ENCODE data around the gene RPL34. TPM values are rescaled to one million over a fixed set of nuclear protein-coding genes. Genes with fewer than 3 reads are reported as not detected.
"Not testable (repeated sequence)": the region's sequence is repeated elsewhere in the genome, so short reads cannot be mapped to it uniquely, and the experiment has no call there.

Gene RPL34
- 747 TPM for total RNA-seq
- long read RNA-seq, transcript RPL34-206 (2 exons, 629 nt): minor isoform, 28 of 287 reads
- long read RNA-seq, transcript RPL34-202 (5 exons, 441 nt): major isoform, 209 of 287 reads
- long read RNA-seq, partial matches to known transcripts: 43 of 287 reads
- long read RNA-seq, other reads (novel, unspliced or antisense): 5 of 287 reads

DNA sequence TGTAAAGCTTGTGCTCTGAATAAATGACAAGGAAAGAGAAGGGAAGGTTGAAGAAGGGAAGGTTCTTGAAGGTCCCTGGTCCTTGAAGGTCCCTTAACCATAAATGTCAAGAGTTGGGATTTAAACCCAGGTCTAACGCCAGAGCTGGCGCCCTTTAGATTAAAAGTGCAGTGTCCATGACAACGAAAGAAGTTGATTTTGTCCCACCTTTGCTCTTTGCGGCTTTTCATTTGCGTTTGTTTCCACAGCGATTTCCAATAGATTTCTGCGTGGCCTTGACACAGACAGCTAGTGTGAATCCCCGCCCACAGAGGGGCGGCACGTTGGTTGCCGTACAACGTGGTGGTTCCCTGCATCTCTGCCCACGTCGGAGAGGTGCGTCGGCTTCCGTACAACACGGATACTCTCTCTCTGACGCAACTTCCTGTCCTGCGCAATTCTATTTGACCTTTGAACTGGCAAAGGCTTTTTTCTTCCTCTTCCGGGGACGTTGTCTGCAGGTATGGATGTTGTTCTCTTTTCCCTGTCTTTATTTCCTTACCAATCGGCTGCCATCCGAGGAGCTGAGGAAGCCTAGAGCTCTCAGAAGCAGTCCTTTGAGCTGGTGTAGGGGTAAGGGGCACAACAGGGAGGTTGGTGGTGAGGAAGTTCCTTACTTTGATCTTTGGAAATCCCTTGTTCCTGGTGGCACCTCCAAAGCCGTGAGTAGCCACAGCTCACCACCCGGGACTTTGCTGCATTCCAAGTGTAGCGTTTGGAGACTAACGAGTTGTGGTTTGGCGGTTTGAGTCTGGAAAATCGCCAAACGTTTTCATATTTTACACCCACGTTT lies at the start of gene RPL34:
TSS of gene RPL34 (plus strand) at position 476 of the 832 bp plus-strand sequence. CDS start 1,384 bp downstream, outside the sequence.
- ATAC-seq (peak; percentile 100), DNase-seq (ENCODE audit: missing footprints) (peak; percentile 99)
- intact Hi-C loops (cut with DNase I): loop anchor here (1.0 kb wide), 1 partner anchor 30 kb away; the partner anchor contains the start of gene OSTC

DNA sequence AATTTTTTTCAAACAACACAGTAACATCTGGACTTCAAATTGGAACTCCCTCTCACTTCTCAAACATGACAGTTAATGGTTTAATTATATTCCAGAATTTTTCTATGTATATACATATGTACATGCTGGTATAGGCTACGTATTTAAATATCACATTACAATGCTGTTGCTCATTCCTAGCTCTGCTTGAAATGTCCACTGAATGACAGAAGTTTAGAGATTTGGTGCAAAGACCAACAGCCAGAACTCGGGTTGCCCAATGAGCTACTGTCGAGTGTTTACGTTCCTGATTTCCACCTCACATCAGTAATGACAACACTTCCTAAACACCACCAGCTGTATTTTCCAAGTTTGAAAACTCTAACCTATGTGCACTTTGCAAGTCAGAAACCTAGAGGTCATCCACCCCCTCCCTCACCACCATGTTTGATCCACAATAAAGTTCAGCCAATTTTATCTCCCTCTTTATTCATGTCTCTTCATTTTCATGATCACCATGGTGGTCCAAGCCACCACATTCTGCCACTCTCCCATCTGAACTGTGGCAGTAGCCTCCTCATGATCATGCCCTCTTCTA lies 49.3 kb upstream of the RPL34 start:
- DNase-seq (ENCODE audit: missing footprints) (no peak), ATAC-seq (no peak)
- intact Hi-C loops (cut with DNase I): loop anchor here (2.0 to 5.0 kb wide), 2 partner anchors 509 to 548 kb away; no protein-coding TSS in a partner anchor

DNA sequence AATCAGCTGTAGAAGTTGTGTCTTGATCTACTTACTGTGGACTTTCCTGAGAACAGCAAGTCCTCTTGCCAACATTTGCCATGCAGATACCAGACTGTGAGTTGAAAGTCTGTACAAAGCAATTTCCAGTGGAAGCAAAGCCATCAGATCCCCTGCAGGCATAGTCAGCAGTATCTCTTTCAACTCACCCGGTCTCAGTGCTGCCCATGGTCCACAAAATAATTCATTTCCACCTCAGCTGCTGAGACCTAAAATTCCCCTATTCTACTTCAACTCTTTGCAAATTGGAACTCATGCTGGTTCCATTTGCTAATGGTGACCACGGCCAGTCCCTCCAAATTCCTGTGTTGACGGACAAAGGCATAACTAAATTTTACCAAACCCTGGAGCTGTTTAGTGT lies 46.0 kb upstream of the RPL34 start:
- DNase-seq (ENCODE audit: missing footprints) (no peak), ATAC-seq (no peak)
- intact Hi-C loops (cut with DNase I): loop anchor here (5.0 kb wide), 1 partner anchor 512 kb away; no protein-coding TSS in a partner anchor

DNA sequence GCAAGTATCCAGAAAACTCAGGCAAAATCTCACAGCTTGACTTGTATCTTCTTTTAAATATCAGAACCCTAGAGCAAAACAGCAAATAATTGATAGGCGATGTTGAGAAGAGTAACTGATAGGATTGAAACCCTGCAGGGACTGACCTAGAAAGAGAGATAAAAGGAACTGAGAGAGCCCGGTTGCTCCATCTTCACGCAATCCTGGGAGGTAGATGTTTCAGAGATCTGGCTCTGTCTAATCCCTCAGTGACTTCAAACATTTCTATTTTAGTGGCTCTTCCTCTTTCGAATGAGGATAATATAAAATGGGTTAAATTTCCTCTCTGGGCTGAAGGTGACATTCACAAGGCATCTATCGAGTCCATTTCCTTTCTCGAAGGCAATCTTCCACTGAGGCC lies 39.3 kb upstream of the RPL34 start:
- intact Hi-C loops (cut with DNase I): no loop called here

DNA sequence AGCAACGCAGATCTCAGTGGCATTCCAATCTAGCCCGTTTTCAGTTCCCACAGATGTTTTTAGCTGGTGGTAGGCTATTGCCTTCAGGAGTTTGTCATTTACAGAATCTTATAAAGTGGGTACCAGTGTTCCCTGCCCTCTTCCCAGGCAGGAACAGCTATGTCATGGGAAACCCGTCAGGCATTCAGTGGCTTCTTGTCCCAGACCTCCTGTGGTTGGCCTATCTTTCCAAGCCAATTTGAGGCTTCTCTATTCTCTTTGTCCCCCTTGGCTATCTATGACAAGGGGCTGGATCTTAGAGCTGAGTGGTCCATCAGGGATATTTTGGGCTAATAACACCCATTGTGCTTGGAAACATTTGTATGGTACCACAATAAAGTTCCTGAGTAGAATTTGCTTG lies 33.6 kb upstream of the RPL34 start:
- intact Hi-C loops (cut with DNase I): no loop called here
- no peak for ATAC-seq
- DNase-seq (ENCODE audit: missing footprints): no peak

More for the DNA sequence above, 39.3 kb upstream of the RPL34 start:
- ATAC-seq (no peak), DNase-seq (ENCODE audit: missing footprints) (no peak)

DNA sequence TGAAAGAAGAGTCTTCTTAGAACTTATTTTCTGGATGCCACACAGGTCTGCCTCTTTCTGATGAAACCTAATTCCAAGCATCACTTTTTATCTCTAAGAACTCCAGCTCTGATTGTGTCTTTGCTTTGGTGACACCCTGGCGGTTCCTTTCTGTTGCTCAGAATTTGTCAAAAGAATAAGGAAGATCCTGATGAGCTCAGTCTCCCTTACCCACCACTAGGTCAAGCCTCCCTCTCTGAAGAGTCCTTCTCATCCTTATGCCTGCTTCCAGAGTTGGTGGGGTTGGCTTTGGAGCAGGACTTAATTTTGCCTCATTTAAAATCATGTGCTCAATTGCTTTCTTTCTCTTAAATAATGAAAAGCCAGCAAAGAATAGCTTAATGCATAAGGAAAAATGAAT lies 31.5 kb upstream of the RPL34 start:
- DNase-seq (ENCODE audit: missing footprints): no peak
- intact Hi-C loops (cut with DNase I): no loop called here
- ATAC-seq: no peak

DNA sequence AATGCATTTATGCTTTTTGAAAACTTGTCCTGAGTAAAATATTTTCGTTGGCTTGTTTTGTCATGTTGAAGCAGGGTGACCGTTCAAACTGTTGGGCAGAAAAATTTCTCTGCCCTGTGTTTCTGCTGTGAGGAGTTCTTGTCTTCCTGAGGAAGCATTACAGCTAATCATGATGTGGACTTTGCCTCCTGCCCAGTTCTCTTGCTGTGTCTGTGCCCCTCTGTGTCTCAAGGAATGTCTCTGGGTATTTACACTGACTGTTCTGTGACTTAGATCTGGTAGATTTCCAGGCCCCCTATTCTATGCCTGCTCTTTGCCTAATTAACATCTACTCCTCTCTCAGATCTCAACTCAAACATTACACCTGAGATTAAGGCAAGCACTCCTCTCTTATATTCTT lies 30.4 kb upstream of the RPL34 start:
- intact Hi-C loops (cut with DNase I): no loop called here
- DNase-seq (ENCODE audit: missing footprints): no peak
- ATAC-seq: no peak

DNA sequence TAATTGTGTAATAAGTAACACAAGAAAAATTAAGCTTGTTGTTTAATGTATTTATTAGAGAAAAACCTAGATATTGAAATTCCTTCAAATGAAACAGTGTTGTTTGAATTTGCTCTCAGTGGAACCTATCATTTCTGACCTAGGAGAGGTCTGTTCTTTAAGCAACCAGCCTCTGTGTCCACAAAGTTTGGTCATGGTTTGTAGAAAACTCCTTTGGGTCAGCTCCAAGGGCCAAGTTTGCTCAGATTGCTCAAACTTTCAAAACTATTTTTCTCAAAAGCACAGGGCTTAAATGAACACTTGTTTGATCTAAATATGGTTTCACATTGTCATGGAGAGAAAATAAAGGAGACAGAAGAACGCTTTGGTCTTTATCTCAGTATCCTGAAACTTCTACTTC lies 29.6 kb upstream of the RPL34 start:
- intact Hi-C loops (cut with DNase I): no loop called here
- DNase-seq (ENCODE audit: missing footprints) (no peak), ATAC-seq (no peak)

DNA sequence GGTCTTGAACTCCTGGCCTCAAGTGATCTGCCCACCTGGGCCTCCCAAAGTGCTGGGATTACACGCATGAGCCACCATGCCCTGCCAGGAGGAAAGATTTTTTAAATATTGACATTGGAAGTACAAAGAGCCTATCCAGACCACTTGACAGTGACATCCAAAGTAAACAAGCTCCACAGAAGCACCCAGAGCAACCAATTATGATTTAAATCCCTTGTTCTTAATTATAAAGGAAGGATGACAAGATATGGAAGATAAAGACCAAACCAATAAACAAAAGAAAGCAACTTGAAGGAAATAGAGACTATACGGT lies 27.7 kb upstream of the RPL34 start:
- DNase-seq (ENCODE audit: missing footprints): no peak
- intact Hi-C loops (cut with DNase I): no loop called here
- ATAC-seq: no peak

DNA sequence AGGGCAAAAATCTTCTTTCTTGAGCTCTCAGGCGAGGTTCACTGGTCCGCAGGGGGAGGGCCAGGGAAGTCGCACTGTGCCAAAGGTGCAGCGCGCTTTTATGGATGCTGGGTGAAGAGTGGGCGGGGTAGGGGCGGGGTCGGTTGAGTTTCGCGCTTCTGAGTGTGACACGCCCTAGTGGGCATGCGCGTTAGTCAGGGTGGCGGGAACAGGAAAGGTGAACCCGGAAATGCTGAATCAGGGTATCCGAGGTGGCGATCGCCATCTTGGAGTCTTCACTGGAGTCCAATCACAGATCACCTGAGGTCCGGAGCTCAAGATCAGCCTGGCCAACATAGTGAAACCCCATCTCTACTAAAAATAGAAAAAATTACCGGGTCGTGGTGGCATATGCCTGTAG lies 26.1 kb upstream of the RPL34 start:
- ATAC-seq; DNase-seq (ENCODE audit: missing footprints); intact Hi-C loops (cut with DNase I): not testable (repeated sequence)

DNA sequence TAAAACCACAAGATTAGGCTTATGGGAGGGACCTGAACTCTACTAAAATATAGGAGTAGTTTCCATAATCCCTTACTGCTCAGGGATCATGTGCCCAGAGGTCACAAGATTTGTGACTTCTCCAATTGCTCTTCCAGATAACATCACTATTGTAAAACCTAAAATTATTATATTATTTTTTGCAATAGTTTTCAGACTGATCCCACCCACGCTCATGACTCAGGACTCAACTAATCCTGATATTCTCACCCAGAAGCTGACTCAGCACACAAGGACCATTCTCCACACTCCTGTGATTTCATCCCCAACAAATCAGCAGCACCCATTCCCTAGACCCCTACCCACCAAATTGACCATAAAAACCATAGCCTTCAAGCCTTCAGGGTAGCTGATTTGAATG lies 24.0 kb upstream of the RPL34 start:
- ATAC-seq: no peak
- intact Hi-C loops (cut with DNase I): no loop called here

DNA sequence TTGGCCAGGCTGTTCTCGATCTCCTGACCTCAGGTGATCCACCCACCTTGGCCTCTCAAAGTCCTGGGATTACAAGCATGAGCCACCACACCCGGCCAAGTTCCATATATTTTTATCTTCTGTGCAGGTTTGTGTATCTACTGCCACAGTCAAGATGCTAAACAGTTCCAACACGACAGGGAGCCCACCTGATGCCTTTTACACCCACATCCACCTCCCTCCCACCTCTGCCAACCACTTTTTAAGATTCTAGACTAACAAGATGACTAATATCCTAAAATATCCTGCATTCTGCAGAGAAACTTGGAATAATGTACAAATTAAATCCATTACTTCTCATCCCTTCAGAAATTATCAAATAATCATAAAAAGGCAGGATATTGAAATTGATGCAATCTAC lies 19.3 kb upstream of the RPL34 start:
- DNase-seq (ENCODE audit: missing footprints) (no peak), ATAC-seq (no peak)
- intact Hi-C loops (cut with DNase I): no loop called here

More for the DNA sequence above, 24.0 kb upstream of the RPL34 start:
- no peak for DNase-seq (ENCODE audit: missing footprints)

DNA sequence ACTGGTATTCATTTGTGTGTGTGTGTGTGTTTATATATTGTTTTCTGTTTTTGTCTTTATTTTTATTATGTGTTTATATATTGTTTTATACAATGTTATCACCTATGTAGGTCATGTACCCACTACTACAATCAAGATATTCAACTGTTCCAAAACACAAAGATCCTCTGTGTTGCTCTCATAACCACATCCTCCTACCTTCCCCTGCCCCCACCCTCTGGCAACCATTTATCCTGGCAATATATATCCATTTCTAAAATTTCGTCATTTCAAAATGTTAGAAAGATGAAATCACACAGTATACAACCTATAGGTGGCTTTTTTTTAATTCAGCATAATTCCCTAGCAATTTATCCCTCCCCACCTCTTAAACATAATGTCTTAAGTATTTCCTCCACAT lies 18.8 kb upstream of the RPL34 start:
- no peak for ATAC-seq
- no peak for DNase-seq (ENCODE audit: missing footprints)
- intact Hi-C loops (cut with DNase I): no loop called here

DNA sequence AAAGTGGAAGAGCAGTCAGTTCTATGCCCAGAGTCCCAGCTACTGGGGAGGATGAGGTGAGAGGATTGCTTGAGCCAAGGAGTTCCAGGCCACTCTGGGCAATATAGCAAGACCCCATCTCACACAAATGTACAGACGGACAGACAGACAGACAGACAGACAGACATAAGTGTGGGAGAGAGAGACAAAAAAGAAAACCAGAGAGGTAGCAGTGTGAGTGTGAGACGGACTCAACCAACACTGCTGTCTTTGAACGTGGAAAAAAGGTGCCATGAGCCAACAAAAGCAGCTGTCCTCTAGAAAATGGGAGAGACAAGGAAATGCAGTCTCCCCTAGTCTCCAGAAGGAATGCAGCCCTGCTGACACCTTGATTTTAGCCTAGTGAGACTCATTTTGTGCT lies 18.2 kb upstream of the RPL34 start:
- DNase-seq (ENCODE audit: missing footprints): no peak
- intact Hi-C loops (cut with DNase I): no loop called here
- ATAC-seq: no peak

DNA sequence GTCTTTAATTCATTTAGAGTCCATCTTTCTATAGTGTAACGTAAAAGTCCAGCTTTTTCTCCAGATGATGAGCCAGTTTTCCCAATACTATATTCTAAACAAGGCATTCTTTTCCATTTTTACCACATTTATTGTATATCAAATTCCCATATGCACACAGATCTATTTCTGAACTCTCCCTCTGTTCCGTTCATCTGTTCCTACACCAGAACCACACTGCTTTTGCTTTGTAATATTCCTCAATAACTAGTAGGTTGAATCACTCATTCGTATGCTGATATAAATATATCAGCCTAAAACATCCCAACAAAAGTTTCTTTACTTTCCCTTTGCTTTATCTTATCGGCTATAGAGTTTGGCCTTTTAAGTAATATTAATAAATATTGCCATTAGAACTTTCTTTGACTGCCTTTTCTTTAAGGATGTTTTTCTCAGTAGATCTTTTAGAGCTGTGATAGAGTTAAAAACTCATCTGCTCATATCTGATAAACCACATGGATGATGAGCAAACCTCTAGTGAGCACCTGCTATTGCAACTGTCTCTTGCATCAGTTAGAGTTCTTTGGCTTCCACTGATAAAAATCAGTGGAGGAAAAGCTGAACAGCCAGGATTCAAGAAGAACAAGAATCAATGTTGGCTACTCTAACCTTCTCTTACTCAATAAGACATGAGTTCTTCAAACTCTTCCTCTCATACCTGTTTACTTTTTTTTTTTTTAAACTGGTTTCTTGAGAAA lies 13.1 kb upstream of the RPL34 start:
- ATAC-seq (no peak), DNase-seq (ENCODE audit: missing footprints) (no peak)
- intact Hi-C loops (cut with DNase I): no loop called here

DNA sequence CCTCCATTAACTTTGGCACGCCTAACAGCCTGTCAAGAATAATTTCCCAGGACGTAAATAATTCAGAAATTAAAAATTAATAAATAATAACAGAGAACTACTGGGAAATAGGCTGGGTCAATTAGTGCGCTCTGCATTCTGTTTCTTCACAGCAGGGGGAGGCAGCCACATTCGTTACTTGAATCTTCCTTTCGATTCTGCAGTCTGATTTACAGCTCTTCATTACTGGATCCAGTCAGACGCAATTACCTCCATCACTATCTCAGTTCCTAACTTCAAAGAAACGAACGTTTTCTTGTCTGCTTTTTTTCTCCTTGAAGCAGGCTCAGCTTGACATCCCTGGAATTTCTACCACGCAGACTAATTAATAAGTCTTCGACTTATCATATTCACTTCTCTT lies 9.0 kb upstream of the RPL34 start:
- intact Hi-C loops (cut with DNase I): no loop called here
- DNase-seq (ENCODE audit: missing footprints): no peak
- ATAC-seq: no peak

DNA sequence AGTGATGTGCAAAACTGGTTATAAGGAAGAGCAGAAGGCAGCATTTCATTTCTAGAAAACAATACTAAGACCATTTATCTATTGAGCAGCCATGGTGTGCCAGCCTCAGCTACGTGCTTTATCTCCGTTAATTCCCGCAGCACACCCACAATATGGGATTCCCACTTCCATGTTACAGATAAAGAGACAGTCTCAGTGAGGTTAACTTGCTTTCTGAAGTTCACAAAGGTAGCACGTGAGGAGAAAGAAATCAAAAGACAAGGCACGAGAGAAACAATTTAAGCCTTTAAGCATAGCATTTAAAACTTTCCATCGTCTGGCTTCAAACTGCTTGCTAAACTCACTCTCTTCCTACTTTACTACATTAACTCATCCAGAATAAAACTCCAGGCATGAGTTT lies 8.0 kb upstream of the RPL34 start:
- DNase-seq (ENCODE audit: missing footprints) (no peak), ATAC-seq (no peak)
- intact Hi-C loops (cut with DNase I): no loop called here

DNA sequence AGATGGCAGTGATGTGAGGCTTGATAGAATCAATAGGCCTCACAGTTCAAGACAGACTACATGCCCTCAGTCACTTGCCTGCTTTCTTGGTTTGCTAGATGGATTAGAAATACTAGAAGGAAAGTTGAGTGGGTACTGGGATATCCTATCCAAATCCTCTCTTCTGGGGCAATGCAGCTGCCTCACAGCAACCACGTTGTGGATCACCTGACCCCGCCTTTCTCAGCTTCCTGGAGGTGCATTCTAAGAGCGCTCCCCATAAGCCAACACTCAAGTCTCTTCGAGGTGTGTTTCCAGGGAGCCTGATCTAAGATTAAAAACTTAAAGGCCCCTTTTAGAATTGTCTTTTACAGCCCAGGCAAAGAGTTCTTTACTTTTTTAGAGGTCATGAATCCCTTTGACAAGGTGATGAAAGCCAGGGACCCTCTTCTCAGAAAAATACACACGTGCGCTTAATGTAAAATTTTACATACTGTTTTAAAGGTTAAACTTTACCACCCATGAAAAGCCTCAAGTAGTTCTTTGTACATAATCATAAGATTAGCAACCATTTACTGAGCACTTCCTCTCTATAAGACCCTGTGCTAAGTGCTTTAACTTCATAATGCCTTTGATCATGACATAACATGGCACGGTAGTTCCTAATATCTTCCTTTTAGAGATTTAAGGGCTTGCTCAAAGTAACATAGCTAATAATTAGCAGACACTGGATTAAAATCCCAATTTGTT lies 840 bp upstream of the RPL34 start:
- DNase-seq (ENCODE audit: missing footprints) (no peak), ATAC-seq (no peak)
- intact Hi-C loops (cut with DNase I): loop anchor here (1.0 kb wide), 1 partner anchor 31 kb away; the partner anchor contains the start of gene OSTC

Data from Right ventricle myocardium inferior (tissue), 1 donor.